ENCODE results near the gene ARHGAP28.

Gene ARHGAP28

DNA sequence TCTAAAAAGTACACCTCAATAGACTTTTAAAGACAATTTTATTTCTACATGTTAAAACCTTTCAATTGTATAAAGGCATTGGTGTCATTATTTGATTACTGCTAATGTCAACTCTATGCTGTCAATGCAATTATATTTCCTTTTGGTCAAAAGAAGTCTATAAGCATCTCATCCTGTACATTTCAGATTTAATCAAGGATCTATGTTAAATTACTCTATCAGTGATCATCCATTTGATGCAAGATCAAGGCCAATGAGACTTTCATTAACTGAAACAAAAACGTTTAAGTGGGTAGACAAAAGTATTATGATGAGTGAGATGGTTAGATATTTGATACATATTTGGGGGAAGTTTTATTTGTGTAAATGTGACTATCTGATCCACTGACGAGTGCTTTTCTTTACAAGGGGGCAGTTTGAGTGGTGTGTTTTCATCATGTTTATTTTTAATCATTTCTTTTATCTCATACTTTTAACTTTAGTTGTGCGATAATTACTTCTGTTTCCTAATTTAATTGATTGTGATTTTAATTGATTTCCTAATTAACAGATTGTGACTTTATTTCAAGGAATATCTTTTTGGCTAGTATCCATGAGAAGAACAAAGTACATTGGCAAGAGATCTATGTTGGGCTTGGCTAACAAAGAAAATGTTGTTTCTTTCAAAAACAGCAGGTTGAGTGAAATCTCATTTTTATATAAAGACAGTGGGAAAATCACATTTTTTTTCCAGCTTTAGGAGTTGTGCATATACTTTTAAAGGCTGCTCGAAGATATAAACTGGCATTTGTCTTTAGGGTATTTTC, 1.1 kb downstream of the ARHGAP28 start:
- no peak for DNase-seq (ENCODE audit: low read depth in 1 of 2, low spot score in 1 of 2)

GRCh38 chr18:6731222-6731596, 1.7 kb downstream of the ARHGAP28 start:
- Histone ChIP-seq H3K27ac (replicated peaks) (no peak overlapping the region), H3K4me3 (replicated peaks; ENCODE audit: insufficient read depth, low read length) (no peak overlapping the region), H3K27me3 (ENCODE audit: insufficient read depth, poor library complexity, severe bottlenecking) (peaks cover 14% of the 10 kb centered on the region)
- TF ChIP-seq CTCF (IDR thresholded peaks at IDR 0.05; ENCODE audit: insufficient read depth, low read length) = no peak
- DNase-seq (ENCODE audit: low read depth in 1 of 2, low spot score in 1 of 2) = no peak

More for the DNA sequence above, 1.1 kb downstream of the ARHGAP28 start:
- no peak overlapping the region for H3K27ac ChIP-seq (replicated peaks)
- peaks cover 14% of the 10 kb centered on the region for H3K27me3 ChIP-seq (ENCODE audit: insufficient read depth, poor library complexity, severe bottlenecking)
- H3K4me3 ChIP-seq (replicated peaks; ENCODE audit: insufficient read depth, low read length) = no peak overlapping the region
- no peak for TF ChIP-seq GABPA (IDR thresholded peaks at IDR 0.05; ENCODE audit: low read depth)
- TF ChIP-seq CTCF (IDR thresholded peaks at IDR 0.05; ENCODE audit: insufficient read depth, low read length) = no peak
- no peak for TF ChIP-seq SPI1 (IDR thresholded peaks at IDR 0.05; ENCODE audit: borderline replicate concordance, low read depth)
- TF ChIP-seq, protein P1, sequence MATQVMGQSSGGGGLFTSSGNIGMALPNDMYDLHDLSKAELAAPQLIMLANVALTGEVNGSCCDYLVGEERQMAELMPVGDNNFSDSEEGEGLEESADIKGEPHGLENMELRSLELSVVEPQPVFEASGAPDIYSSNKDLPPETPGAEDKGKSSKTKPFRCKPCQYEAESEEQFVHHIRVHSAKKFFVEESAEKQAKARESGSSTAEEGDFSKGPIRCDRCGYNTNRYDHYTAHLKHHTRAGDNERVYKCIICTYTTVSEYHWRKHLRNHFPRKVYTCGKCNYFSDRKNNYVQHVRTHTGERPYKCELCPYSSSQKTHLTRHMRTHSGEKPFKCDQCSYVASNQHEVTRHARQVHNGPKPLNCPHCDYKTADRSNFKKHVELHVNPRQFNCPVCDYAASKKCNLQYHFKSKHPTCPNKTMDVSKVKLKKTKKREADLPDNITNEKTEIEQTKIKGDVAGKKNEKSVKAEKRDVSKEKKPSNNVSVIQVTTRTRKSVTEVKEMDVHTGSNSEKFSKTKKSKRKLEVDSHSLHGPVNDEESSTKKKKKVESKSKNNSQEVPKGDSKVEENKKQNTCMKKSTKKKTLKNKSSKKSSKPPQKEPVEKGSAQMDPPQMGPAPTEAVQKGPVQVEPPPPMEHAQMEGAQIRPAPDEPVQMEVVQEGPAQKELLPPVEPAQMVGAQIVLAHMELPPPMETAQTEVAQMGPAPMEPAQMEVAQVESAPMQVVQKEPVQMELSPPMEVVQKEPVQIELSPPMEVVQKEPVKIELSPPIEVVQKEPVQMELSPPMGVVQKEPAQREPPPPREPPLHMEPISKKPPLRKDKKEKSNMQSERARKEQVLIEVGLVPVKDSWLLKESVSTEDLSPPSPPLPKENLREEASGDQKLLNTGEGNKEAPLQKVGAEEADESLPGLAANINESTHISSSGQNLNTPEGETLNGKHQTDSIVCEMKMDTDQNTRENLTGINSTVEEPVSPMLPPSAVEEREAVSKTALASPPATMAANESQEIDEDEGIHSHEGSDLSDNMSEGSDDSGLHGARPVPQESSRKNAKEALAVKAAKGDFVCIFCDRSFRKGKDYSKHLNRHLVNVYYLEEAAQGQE (IDR thresholded peaks at IDR 0.05; ENCODE audit: insufficient replicate concordance, low read depth) = no peak
- TF ChIP-seq POLR2AphosphoS5 (IDR thresholded peaks at IDR 0.05; ENCODE audit: low read depth) = no peak

GRCh38 chr18:6732952-6733351, 3.4 kb downstream of the ARHGAP28 start:
- TF ChIP-seq GABPA (IDR thresholded peaks at IDR 0.05; ENCODE audit: low read depth) (no peak), POLR2AphosphoS5 (IDR thresholded peaks at IDR 0.05; ENCODE audit: low read depth) (no peak), CTCF (IDR thresholded peaks at IDR 0.05; ENCODE audit: insufficient read depth, low read length) (no peak), SPI1 (IDR thresholded peaks at IDR 0.05; ENCODE audit: borderline replicate concordance, low read depth) (no peak)
- TF ChIP-seq, protein P1 (IDR thresholded peaks at IDR 0.05; ENCODE audit: insufficient replicate concordance, low read depth) = no peak
- Histone ChIP-seq H3K4me3 (replicated peaks; ENCODE audit: insufficient read depth, low read length) (no peak overlapping the region), H3K27me3 (ENCODE audit: insufficient read depth, poor library complexity, severe bottlenecking) (peaks cover 14% of the 10 kb centered on the region), H3K27ac (replicated peaks) (no peak overlapping the region)
- no peak for DNase-seq (ENCODE audit: low read depth in 1 of 2, low spot score in 1 of 2)

DNA sequence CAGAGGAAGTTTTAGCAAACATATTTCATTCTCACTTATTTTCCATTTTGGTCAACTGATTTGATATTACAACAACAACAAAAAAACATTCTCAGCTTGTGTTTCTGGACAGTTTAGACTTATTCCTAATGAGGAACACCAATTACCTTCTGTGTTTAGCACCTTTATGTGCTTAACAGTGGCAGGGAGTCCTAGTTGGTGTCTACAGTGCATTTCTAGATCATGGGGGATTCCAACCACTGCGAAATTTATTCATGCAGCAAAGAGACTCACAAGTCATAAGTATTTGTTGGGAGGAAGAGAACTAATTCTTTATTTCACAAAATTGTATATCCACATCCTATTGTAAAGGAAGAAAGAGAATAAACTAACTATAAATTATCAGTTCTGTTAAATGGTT, 4.2 kb downstream of the ARHGAP28 start:
- Histone ChIP-seq H3K27ac (replicated peaks) (no peak overlapping the region), H3K4me3 (replicated peaks; ENCODE audit: insufficient read depth, low read length) (no peak overlapping the region), H3K27me3 (ENCODE audit: insufficient read depth, poor library complexity, severe bottlenecking) (peaks cover 6% of the 10 kb centered on the region)
- DNase-seq (ENCODE audit: low read depth in 1 of 2, low spot score in 1 of 2) = no peak
- TF ChIP-seq CTCF (IDR thresholded peaks at IDR 0.05; ENCODE audit: insufficient read depth, low read length) (no peak), GABPA (IDR thresholded peaks at IDR 0.05; ENCODE audit: low read depth) (no peak), SPI1 (IDR thresholded peaks at IDR 0.05; ENCODE audit: borderline replicate concordance, low read depth) (no peak)
- TF ChIP-seq, protein P1 (IDR thresholded peaks at IDR 0.05; ENCODE audit: insufficient replicate concordance, low read depth) = no peak
